ENCODE data around the gene SORCS1.

The SORCS1 gene

GRCh38 chr10:106987362-106987761 lies 177.1 kb downstream of the SORCS1 start:
- no peak overlapping the region for H3K27ac ChIP-seq
- no peak for TF ChIP-seq ZFX (IDR thresholded peaks at IDR 0.05; ENCODE audit: borderline replicate concordance)
- no peak for TF ChIP-seq CTCF (IDR thresholded peaks at IDR 0.05)

GRCh38 chr10:106982268-106982667 lies 182.2 kb downstream of the SORCS1 start:
- TF ChIP-seq ZFX (IDR thresholded peaks at IDR 0.05; ENCODE audit: borderline replicate concordance) = no peak
- TF ChIP-seq CTCF (IDR thresholded peaks at IDR 0.05) = no peak
- H3K27ac ChIP-seq = no peak overlapping the region

GRCh38 chr10:106981452-106982075 lies 182.9 kb downstream of the SORCS1 start:
- no peak for TF ChIP-seq ZFX (IDR thresholded peaks at IDR 0.05; ENCODE audit: borderline replicate concordance)
- TF ChIP-seq CTCF (IDR thresholded peaks at IDR 0.05) = no peak

GRCh38 chr10:106980495-106981451 lies 183.7 kb downstream of the SORCS1 start:
- H3K27ac ChIP-seq = no peak overlapping the region
- TF ChIP-seq CTCF (IDR thresholded peaks at IDR 0.05) (no peak), ZFX (IDR thresholded peaks at IDR 0.05; ENCODE audit: borderline replicate concordance) (no peak)

More at GRCh38 chr10:106981452-106982075, 182.9 kb downstream of the SORCS1 start:
- no peak overlapping the region for H3K27ac ChIP-seq

- TF ChIP-seq ZFX (IDR thresholded peaks at IDR 0.05; ENCODE audit: borderline replicate concordance) (no peak), CTCF (IDR thresholded peaks at IDR 0.05) (no peak)
Observed at GRCh38 chr10:106978756-106979155, 185.8 kb downstream of the SORCS1 start.

GRCh38 chr10:106973716-106974115 lies 190.8 kb downstream of the SORCS1 start:
- no peak overlapping the region for H3K27ac ChIP-seq
- no peak for TF ChIP-seq ZFX (IDR thresholded peaks at IDR 0.05; ENCODE audit: borderline replicate concordance)
- no peak for TF ChIP-seq CTCF (IDR thresholded peaks at IDR 0.05)

More at GRCh38 chr10:106978756-106979155, 185.8 kb downstream of the SORCS1 start:
- no peak overlapping the region for H3K27ac ChIP-seq

- no peak for TF ChIP-seq CTCF (IDR thresholded peaks at IDR 0.05)
- TF ChIP-seq ZFX (IDR thresholded peaks at IDR 0.05; ENCODE audit: borderline replicate concordance) = no peak
- H3K27ac ChIP-seq = no peak overlapping the region
Observed at GRCh38 chr10:106973288-106973687, 191.2 kb downstream of the SORCS1 start.
